ENCODE data around the gene PMPCA.

PMPCA gene

GRCh38 chr9:136410500-136411287, at the start of gene PMPCA, which contains the start of gene ENTR1:
Gene PMPCA (plus strand): TSS chr9:136410658. CDS start chr9:136410669, 11 bp downstream.
Gene ENTR1 (minus strand): TSS chr9:136410614. CDS start chr9:136410397, 217 bp downstream.
- DNase-seq (ENCODE audit: low read depth in 3 of 3) = peak; percentile 97 to 99 (median 97)

GRCh38 chr9:136361047-136361753, 49.3 kb upstream of the PMPCA start:
- DNase-seq (ENCODE audit: low read depth in 3 of 3) = no peak

GRCh38 chr9:136361754-136362449, 48.6 kb upstream of the PMPCA start:
- DNase-seq (ENCODE audit: low read depth in 3 of 3) = no peak

GRCh38 chr9:136362450-136362784, 48.0 kb upstream of the PMPCA start:
- no peak for DNase-seq (ENCODE audit: low read depth in 3 of 3)

- peak; percentile 94 to 98 (median 94) for DNase-seq (ENCODE audit: low read depth in 3 of 3)
Measured at GRCh38 chr9:136363106-136363948, 47.1 kb upstream of the PMPCA start, which contains the start of gene DNLZ. Gene DNLZ (minus strand): TSS chr9:136363744. CDS start chr9:136363714, 30 bp downstream.

- DNase-seq (ENCODE audit: low read depth in 3 of 3) = no peak
Measured at GRCh38 chr9:136363949-136364748, 46.3 kb upstream of the PMPCA start.

GRCh38 chr9:136364942-136365774, 45.3 kb upstream of the PMPCA start:
- no peak for DNase-seq (ENCODE audit: low read depth in 3 of 3)

- DNase-seq (ENCODE audit: low read depth in 3 of 3) = no peak
Measured at GRCh38 chr9:136365775-136366222, 44.7 kb upstream of the PMPCA start.

GRCh38 chr9:136366826-136367225, 43.6 kb upstream of the PMPCA start:
- no peak for DNase-seq (ENCODE audit: low read depth in 3 of 3)

- DNase-seq (ENCODE audit: low read depth in 3 of 3) = no peak
Measured at GRCh38 chr9:136367296-136368145, 42.9 kb upstream of the PMPCA start.

- DNase-seq (ENCODE audit: low read depth in 3 of 3) = no peak
Measured at GRCh38 chr9:136368190-136368589, 42.3 kb upstream of the PMPCA start.

GRCh38 chr9:136370037-136370436, 40.4 kb upstream of the PMPCA start:
- no peak for DNase-seq (ENCODE audit: low read depth in 3 of 3)

GRCh38 chr9:136370687-136371532, 39.5 kb upstream of the PMPCA start:
- no peak for DNase-seq (ENCODE audit: low read depth in 3 of 3)

- DNase-seq (ENCODE audit: low read depth in 3 of 3) = no peak
Measured at GRCh38 chr9:136371533-136371880, 39.0 kb upstream of the PMPCA start.

- no peak for DNase-seq (ENCODE audit: low read depth in 3 of 3)
Measured at GRCh38 chr9:136372006-136372405, 38.5 kb upstream of the PMPCA start.

- DNase-seq (ENCODE audit: low read depth in 3 of 3) = no peak
Measured at GRCh38 chr9:136372561-136373299, 37.7 kb upstream of the PMPCA start.
